NK-92 (cell line): ENCODE data around the gene RELCH.

ENCODE experiments used
- DNase-seq: peaks from one replicate; lab custom pipeline; 2025; ENCODE audit not compliant: unreplicated experiment; lab: John Stamatoyannopoulos, UW

The RELCH gene

DNA sequence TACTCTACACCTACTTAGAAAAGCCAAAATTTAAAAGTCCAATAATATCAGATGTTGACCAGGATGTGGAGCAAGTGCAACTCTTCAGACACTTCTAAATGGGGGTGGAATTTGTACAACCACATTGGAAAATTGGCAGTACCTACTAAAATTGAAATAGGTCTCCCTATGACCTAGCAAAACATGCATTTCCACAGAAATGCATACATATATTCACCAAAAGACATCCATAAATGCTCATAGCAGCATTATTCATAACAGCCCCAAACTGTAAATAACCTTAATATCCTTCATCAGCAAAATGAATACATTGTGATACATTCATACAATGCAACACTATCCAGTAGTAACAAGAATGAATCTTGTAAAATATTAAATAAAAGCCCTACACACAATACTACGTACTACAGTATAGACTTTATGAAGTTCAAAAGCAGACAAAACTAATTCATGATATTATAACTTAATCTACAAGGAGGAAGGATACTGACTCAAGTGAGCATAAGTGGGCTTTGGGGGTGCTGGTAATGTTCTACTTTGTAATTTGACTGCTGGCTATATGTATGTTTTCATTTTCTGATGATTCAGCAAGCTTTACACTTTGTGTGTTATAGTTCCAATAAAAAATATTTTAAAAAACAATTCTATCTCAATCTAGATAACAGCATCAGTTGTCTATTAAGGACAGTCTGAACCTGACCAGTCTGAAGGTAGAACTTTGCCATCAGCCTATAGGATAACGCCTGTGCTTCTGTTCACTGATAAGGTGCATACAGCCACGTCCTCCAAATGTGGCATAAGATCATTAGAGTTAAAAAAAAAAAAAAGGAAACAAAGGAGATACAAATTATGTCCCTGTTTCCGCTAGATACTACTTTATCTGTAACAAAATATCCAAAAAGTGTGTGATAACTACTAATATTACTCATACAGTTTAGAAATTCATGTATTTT lies 131.4 kb downstream of the RELCH start:
- DNase-seq: no peak

GRCh38 chr18:62321201-62321600 lies 134.1 kb downstream of the RELCH start:
- DNase-seq: no peak

DNA sequence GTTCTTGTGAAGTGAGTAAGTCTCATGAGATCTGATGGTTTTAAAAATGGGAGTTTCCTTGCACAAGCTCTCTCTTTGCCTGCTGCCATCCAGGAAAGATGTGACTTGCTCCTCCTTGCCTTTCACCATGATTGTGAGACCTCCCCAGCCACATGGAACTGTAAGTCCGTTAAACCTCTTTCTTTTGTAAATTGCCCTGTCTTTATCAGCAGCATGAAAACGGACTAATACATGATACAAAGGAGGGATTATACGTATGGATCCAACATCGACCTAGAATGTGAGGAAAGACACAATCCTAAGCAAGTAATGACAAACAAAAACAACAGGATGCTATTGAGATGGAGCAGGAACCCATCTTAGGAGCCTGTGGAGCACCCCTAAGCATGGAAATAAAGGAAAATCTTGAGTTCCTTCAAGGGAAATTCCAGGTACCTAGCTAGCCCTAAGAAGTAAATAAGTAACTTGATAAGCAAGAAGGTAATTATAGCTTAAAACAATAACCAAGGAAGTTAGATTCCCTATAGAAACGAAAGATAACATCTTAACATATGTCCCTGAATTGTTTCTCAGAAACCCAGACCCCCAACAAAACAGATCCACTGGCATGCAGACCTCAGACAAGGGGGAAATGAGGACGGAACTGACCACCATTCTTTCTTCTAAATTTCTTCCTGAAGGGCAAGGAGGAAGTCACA lies 136.6 kb downstream of the RELCH start:
- no peak for DNase-seq

GRCh38 chr18:62324181-62324828 lies 137.2 kb downstream of the RELCH start:
- no peak for DNase-seq

- DNase-seq: no peak
Observed at GRCh38 chr18:62324917-62325805, 138.1 kb downstream of the RELCH start, which contains the start of gene TNFRSF11A. Gene TNFRSF11A (plus strand): TSS chr18:62325310. CDS start chr18:62325353, 43 bp downstream.

- DNase-seq: no peak
Observed at GRCh38 chr18:62325806-62326645, 139.0 kb downstream of the RELCH start.

GRCh38 chr18:62326646-62327348 lies 139.7 kb downstream of the RELCH start:
- DNase-seq: no peak

- DNase-seq: no peak
Observed at GRCh38 chr18:62327977-62328376, 140.9 kb downstream of the RELCH start.

DNA sequence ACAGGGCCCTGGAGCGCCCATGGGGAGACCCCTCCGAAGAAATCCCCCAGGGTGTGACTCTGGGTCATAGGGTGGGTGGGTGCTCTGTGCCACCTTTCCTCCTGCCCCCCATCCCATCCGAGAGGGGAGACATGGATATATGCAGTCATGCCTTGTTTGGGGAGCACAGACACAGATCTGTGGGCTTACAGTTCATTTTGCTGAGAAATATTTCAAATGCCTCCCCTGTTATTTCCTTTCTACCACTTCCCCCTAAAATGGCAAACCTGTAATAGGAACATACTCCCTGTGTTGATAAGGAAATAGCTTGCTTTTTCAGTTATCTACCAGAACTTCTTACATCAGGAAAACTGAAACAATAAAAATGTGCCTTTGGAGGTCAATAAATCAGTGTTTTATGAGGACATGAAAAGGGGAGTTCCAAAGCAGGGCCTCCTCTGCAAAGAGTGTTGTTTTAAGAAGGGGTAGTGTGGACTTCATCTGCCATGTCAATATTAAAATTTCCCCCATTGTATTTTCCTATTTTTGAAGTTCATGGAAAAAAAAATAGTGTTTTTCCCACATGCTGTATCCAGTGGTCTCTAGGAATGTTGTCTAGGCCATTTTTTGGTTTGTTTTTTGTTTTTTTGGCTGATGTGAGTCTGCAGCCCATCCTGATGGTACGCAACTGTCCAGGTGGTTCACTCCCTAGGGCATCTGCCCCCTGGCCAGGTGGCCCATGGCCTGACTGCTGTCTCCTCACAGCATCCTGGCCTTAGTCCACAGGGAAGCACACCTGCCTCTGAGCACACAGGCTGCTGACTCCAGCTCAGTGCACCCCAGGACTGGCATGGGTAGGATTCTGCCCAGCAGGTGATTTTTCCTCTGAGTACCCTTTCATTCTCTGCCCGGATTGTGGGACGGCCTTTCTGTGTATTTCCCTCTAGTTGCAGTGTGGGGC lies 141.8 kb downstream of the RELCH start:
- DNase-seq: no peak

DNA sequence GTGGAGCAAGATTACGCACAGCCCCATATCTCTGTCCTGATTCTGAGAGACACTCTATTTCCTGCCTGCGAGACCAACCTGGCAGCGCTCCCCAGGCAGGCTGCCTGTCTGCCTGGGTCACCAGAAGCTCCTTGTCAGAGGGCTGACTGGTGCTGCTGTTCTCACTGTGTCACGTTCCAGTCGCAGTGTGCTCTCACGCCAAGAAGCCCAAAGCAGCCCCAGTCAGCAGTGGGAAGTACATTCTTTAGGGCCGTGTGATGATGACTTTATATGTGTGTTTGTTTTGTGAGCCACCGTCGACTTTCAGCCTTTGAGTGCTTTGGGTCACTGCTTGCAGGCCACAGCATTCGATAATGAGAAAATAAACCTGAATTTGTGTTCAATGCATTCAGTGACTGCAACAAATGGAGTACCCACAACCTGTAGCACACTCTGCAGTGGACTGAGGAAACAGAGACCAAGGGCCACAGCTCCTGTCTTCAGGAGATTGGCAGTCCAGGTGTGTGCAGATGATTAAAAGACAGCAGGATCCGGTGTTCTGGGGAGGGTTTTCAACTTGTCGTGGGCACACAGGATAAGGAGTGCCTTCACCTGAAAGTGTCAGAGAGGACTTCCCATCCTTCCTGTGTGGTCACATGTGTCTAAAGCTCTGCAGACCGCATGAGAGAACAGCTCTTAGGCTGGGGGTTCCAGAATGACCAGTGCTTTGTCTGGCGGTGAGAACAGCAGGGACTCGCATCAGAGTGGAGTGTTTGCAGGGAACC lies 142.8 kb downstream of the RELCH start:
- DNase-seq: no peak

- DNase-seq: no peak
Observed at GRCh38 chr18:62330650-62331049, 143.6 kb downstream of the RELCH start.

- DNase-seq: no peak
Observed at GRCh38 chr18:62331581-62332356, 144.7 kb downstream of the RELCH start.

GRCh38 chr18:62332431-62332830 lies 145.4 kb downstream of the RELCH start:
- DNase-seq: no peak

DNA sequence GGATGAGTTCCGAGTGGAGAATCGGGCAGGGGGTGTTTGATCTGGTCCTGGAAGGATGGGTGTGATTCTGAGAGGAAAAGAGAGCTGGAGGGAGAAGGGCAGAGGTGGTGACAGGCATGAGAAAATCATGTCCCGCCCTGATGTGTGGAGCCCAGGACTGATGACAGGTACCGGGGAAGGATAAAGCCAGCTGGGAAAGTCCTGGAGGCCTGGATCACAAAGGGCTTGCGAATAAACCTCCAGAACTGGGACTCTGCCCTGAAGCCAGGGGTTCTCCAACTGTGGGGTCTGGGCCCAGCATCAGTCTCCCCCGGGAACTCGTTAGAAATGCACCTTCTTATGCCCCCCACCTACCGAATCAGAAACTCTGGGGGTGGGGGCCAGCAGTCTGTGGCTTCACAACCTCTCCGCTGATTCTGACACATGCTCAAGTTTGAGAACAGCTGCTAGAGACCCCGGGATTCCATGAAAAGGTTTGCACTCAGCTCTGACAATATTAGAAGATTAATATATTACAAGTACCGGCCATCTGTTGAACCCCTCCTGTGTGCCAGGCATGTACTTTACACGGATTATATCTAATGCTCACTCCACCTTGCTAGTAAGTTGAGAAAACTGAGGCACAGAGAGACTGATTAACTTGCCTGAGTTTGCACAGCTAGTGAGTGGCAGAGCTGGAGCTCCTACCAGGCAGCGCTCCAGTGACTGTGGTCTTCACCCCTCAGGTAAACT lies 146.1 kb downstream of the RELCH start:
- DNase-seq: no peak

GRCh38 chr18:62334120-62334519 lies 147.1 kb downstream of the RELCH start:
- DNase-seq: no peak

DNA sequence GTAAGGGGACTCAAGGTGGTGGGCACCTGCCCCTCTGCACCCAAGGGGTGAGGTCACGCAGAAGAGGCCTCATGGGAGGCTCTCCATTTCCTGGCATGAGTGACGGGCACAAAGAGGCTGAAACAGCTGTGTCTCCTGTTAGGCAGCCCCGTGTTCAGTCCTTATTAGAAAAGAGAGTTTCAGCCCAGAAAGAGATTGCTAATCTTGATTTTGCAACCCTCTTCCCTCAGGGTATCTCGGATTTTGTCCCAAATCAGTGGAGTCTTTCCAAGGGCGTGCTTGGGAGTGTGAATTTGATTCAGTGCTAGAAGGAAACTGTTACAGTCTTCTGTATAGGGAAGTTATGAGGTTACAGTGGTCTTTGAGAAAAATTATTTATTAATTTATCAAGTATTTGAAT lies 148.4 kb downstream of the RELCH start:
- no peak for DNase-seq
